ENCODE measurements around the gene ABHD2.
"Not testable (repeated sequence)": the region's sequence is repeated elsewhere in the genome, so short reads cannot be mapped to it uniquely, and the experiment has no call there.

Gene ABHD2

DNA sequence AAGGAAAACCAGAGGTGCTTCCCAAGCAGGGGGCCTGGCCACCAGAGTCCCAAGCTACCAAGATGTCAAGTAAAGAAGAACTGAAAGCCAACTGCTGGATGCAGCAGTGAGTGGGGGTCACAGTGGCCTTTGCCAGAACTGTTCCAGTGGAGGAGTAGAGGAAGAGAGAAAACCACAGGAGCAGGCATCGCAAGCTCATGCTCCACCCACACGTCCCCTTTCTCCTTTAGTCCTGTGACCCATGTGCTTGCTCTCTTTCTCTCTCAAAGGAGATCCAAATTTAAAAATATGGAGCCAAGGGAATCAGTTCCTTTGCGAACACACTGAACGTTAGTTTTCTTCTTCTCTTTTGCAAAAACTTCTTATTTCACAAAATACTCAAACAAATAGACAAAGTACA, 12.4 kb upstream of the ABHD2 start:
- DNase-seq, result no peak

DNA sequence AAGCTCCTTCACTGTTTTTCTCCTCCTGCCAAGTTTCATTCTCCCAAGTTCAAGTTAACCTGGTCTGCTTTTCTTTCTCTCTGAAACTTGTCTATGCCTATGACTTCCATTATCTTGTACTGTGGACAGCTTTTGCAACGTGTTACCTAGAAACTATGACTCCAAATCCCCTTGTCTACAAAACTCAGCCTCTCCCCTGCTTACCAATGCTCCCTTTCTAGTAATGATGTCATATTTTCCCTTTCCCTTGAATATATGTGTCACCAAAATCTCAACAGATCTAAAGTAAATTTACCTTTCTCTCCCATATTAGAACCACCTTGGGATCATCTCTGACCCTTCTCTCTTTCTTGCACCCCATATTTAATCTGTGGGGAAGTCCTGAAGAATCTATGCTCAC, 10.5 kb upstream of the ABHD2 start:
- no peak for DNase-seq

DNA sequence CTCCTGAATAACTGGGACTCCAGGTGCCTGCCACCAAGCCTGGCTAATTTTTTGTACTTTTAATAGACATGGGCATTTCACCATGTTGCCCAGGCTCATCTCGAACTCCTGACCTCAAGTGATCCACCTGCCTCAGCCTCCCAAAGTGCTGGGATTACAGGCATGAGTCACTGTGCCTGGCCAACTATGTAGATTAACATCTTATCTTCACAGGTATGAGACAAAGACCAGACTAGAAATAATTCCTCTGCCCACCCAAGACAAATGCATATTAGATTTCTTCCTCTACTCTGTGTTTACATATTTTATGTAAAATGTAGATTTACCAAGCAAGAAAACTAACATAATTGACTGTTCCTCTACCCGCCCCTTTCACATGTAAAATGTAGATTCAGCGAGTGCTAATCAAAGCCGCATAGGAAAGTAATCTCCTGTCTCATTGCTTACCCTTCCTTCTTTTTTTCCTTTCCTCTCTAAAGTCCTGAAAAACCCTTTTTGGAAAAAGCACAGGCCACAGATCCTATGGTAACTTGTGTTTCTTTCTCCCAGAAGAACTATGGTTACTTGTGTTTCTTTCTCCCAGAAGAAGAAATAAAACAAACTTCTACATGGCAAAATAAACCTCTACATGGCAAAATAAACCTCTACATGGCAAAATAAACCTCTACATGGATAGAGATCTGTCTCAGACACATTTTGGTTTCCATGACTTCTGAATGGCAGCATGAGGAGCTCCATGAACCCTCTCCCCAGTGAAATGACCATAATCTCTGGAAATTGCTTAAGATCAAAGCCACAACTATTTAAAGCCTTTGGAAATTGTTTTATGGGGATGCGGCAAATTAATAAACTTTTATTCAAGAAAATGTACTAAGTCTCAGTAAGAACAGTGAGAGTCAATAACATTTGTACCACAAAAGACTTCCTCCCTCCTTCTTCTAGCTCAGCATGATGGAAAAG, 9.1 kb upstream of the ABHD2 start:
- no peak for DNase-seq

DNA sequence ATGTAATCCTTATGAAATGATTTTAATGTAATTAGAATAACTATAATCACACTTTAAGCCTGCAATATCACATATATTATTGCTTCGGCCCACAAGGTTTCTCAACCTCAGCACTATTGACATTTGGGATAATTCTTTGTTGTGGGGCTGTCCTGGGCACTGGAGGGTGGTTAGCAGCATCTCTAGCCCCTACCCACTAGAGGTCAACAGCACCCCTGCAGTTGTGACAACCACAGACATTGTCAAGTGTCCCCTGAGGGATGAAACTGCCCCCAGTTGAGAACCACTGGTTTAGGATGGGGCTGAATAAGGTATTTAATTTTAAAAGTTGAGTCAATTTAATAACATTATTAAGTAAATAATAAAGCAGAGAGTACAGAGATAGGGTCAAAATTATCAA, 6.4 kb upstream of the ABHD2 start:
- DNase-seq, result no peak

DNA sequence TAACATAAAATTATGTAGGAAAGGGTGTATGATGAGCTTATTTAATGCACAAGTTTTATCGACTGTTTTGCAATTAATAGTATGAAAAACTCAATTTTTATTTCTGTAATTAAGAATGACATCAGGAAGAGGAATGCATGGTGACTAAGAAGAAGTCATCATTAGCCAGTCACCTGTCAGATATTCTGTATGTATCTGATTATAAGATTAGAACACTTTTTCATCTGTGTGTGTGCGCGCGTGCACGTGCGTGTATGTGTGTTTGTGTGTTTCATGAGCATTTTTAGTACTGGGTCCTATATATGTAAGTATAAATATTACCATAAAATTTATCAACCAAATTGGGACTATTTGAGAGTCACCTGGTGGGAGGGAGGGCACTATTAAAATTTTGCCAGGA, 5.0 kb upstream of the ABHD2 start:
- no peak for DNase-seq

DNA sequence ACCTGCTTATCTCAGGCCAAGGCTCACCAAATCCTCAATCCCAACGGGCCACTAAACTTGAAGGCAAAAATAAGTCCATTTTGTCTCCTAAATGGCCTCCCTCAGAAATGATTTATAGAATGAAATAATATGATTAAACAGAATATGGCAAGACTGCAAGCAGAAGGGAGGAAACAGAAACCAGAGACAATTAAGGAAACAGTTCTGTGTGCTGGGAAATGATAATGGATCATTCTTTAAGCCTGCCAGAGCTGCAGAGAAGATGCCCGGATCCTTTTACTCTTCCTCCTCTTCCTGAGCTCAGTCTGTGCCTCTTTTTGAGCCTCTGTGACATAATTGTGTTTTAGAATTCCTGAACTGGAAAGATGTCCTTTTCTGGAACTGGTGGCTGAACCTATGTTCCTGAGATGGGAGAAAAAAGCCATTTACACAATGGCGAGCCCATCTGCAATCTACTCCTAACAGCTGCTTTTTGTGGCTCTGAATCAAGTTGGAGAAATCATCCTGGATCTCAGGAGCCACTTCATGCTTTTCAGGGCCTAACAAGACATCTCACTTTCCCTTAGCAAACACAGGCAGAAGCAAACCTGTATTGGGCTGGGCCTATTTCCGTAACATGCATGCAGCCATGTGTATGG, 2.8 kb upstream of the ABHD2 start:
- DNase-seq, result no peak

DNA sequence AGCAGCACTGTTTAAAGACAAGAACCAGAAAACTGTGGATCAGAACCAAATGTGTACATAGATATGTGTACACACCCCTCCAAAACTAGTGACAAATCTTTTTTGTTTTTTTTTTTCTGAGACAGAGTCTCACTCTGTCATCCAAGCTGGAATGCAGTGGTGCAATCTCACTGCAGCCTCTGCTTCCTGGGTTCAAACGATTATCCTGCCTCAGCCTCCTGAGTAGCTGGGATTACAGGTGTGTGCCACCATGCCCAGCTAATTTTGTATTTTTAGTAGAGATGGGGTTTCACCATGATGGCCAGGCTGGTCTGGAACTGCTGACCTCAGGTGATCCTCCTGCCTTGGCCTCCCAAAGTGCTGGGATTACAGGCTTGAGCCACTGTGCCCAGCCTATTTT, 2.3 kb upstream of the ABHD2 start:
- not testable (repeated sequence) for DNase-seq

DNA sequence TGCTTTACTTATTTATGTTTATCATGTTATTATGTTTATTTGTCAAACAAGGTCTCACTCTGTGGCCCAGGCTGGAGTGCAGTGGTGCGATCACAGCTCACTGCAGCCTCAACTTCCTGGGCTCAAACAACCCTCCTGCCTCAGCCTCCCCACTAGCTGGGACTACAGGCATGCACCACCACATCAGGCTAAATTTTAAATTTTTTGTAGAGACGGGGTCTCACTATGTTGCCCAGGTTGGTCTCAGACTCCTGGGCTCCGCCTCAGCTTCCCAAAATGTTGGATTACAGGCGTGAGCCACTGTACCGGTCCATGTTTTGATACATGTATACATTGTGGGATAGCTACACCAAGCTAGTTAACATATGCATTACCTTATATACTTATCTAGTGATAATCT, 1.9 kb upstream of the ABHD2 start:
- DNase-seq, result not testable (repeated sequence)

DNA sequence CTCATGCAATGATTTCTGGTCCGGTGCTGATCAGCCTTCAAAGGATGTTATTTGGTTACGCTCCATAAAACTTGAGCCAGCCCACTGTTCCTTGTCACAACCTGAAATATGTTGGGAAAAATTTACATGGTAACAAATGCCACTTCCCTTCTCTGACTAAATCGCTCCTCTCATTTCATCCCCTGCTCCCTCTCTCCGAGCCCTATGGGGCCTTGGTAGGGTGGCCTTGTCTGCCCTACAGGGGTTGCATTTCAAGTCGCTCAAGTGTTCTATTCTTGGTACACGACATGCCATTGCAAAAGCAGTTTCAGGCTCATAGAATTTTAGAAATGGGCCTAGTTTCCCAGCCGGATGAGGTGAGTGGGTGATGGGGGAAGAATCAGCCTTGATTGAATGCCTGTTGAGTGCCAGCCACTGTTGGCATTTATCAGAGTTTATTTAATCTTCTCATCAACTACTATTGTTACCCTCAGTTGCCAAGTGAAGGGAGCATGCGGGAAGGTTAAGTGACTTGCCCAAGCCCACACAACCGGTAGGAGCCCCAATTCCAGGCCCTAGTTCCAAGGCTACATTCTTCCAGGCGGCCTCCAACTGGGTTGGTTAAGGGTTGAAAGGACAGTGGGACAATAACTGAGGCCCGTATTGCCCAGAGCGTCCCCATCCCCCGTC, 961 bp upstream of the ABHD2 start:
- DNase-seq, result no peak

DNA sequence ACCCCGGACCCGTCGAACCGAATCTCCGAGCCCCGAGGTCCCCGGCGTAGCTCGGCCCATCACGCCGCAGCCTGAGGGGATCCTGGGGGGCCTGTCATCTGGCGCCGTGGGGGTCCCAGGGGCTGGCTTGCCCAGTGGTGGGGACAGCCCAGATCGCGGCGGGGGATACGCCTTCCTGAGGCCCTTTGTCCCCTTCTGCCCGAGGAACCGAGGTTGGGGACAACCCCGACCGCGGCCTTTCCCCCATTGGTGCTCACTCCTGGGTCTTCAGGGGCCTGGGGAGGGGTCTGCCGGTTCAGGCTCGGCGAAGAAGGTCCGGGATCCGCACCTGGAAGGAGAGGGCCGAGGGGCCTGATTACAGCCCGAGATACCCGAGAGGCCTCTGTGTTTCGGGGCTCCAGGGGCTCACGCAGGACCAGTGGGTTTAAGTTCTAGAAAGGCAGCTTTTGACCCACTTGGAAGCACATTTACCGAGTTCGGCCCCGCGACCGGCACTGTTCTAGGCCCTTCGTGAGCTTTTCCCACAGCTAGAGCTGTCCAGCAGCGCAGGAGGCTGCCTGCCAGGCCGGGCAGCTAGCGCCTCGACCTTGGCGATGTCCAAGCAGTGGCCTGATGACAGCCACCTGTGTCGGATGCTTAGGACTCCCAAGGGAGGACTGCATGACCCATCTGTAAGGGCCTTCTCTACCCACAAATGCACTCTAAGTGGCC, 504 bp downstream of the ABHD2 start:
- peak; percentile 16 to 48 for DNase-seq

DNA sequence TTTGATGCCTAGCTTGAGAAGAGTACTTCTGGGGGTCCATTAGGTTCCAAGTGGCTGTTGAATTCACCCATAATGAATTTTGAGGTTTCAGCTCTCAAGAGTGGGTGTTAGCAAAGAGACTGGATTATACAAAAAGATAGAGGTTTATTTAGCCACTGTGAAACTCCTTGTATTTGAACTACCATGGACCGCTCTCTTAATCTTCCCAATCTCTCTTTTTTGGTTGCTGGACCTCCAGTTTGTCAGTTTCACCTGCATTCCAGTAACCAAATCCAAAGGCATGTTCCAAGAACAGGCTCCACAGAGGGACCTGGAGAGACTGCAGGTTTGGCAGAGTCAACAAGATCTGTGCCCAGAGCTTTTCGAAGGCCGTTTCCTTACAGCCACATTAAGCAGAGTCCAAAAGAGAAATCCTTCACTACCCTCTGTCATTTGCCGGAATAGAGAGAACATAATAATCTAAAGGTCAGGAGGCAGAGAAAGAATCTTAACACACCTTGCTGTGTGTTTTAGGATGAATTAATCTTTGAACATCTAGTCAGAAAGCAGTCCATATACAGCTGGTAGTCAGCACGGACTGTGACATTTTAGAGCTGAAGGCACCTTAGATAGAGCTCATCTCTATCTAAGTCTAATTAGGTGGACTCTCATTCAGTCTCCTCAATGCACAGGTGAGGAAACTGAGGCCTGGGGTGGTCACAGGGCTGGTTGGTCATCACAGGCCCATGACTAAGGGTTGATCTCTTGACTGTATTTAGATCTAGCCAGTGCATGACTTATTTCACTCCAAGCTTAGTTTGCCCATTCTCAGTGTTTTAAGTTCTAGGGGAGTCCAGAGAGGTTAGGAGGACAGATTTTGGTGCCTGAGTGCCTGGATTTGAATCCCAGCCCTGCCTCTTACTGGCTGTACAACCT, 1.3 kb downstream of the ABHD2 start:
- DNase-seq, result no peak

DNA sequence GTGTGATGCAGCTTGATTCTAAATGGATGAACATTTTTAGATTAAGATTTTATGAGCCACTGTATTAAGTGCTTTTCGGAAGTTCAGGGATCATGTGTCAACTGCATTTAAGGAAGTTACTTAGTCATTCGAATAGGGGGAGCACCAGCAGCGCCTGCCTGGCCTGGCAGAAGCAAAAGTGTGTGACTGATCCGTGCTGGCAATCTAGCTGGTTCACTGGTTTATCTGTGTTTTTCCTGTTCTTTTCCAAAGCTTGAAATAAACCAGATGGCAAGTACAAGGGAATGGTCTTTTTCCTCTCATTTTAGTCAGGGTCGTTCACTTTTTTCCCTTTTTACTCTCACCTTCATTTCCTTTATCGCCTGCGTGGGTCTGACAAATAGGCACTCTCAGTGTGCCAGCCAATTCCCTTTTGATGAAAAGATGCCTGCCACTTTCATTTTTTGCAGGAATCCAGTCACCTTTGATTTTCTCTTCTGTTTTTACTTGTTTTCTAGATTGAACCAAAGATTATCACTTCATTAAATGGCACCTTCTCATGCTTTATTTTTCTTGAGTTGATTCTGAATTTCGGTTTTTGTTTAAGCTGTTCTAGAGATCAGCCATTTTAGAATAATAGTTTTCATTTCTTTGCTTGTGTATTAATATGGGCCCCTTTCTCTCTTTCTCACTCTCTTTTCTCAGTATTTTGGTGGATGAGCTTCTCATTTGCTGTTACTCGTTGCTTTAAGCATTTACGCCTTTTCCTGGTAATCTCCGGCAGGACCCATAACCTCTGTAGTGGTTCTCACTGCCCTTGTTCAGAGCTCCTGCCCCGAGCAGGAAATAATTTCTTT, 2.8 kb downstream of the ABHD2 start:
- DNase-seq, result peak; percentile 53 to 86

DNA sequence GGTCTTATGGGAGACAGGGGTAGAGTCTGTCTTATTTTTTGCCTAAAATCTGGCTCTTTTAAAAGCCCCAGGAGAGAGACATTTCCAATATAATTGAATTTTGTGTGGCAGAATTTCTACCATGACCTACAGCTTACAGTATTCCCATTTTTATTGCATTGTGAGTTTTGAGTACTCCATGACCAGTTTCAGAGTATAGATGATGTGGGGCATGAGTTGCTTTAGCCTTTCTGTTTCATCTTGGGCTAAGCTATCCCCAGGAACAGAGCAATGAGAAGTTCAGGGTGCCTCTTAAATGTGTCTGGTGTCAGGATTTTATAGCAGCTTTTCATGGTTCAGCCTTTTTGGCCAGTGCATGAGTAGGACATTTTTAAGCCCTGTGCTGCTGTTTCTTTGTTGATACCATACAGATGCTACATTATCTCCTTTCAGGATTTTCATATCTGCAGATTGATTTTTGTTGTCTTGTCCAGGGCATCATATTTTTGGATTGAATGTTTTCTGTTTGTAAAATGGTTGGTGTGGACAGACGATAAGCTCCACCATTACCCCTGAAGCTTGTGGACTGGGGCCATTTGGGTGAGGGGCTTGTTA, 3.5 kb downstream of the ABHD2 start:
- DNase-seq, result no peak

DNA sequence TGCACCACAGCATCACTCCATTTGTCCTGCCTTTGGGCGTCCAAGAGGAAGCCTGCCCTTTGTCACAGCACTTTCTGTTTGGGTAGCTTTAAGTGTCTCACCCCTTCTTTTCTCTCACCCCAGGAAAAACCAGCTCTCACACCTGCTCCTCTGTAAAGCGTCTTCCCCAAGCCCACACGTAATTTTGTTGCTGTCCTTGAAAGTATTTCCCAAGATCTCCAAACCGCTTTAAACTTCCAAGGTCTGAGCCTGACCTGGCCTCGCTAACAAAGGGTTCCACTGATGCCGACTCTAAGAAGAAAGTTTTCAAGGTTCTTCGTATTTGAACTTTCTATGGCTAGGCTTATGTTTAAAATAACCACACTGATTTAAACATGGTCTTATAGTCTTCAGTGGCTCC, 5.3 kb downstream of the ABHD2 start:
- DNase-seq, result no peak

DNA sequence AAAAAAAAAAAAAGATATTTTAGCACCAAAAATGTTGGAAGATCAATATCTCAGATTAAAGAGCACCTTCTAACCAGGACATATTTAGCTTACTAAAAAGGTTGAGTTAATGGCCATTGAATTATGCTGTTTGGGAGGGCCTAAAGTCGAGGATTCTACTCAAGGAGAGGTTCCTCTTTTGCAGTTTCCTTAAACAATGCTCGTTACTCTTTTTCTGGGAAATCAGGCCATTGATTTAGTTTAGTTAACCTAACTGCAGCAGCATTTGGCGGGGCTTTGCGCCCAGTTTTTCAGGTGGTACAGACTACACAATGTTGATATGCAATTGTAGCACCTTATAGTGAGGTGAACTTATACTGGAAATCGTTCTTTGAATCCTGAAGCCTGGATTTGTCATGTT, 6.8 kb downstream of the ABHD2 start:
- no peak for DNase-seq

DNA sequence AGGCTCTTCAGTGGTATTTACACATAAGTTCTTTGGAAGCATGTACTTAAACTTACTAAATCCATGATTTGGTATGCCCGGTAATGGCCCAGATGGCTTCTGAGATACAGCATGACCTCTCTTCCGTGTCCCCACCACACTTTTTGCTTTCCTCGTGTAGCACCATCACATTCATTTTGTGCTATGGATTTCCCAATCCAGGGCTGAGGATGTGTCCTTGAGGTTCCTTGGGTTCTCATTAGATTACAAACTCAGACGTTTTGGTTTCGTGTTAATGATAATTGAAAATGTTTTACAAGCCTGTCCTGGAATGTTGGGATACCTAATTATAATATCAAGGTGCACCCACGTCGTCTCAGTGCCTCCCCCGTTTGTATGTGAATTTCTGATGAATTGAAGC, 7.3 kb downstream of the ABHD2 start:
- DNase-seq, result no peak

DNA sequence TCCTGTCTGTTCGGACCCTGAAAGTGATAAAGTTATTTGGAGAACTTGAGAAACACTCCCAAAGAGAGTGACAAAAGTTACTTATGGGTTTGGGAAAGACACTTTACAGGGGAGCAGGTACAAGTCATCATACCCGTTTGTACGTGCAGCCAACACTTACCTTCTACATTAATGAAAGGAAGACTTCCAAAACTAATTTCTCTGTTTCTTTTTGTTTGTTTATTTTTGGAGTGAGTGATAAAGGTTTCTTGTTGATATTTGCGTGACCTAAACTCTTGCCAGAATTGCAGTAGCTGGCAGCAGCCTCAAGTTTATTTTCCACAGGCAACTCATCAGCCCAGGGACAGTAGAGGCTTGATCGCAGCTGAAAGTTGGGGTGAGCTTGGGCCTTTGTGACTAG, 8.4 kb downstream of the ABHD2 start:
- no peak for DNase-seq

DNA sequence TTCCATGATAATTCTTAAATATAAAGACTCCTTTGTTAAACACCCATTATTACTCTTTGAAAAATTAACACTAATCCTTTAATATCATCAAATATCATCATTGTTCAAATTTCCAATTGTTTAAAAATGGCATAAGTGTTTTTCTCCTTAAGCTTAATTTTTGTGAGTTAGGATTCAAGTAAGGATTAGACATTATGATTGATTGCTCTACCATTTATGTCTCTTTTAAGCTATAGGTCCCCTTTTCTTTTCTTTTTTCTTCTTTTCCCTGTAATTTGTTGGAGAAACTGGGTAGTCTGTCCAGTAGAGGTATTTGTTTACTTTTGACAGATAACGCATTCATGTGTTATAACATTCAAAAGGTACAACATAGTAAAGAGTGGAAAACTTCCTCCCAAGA, 9.1 kb downstream of the ABHD2 start:
- DNase-seq, result no peak

DNA sequence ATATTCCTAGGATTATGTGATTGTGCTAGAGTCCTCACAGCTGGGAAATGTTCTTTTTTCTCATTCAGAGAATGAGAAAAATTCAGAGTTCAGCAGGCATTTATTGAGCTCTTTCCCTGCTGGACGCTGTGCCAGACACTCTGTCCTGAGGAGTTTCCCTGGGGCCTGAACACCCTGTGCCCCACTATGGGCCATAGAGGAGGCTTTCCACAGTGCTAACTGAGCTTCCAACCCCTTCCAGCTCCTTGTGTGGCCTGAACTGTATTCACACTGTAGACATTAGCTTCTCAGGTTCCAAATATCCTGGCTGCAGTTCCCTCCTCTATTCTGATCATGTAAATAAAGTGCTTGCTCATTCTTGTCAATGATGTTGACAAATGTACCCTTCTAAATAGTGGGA, 10.0 kb downstream of the ABHD2 start:
- no peak for DNase-seq

DNA sequence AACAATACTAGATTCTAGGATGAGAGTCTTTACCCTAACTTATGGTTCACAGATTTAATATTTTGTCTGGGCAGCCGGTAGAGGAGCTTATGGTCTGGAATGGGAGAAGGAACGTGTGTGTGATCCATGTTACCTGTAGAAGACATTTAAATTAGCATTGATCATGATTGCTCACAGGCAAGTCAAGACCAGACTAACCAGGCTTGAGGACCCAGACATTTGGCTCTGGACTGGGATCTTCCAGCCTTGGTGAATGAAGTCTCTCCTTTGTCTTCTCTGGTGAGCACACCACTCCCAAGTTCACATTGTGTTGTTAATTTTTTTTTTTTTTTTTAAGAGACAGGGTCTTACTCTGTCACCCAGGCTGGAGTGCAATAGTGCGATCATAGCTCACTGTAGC, 11.7 kb downstream of the ABHD2 start:
- DNase-seq, result no peak

Measured in SW 1271 (cell line).